ENCODE results near the gene MAP3K4. TPM values are rescaled to one million over a fixed set of nuclear protein-coding genes. Genes with fewer than 3 reads are reported as not detected.

Gene MAP3K4
- 10 to 100 TPM; 22.8 to 33.8 (median 30.4) TPM for total RNA-seq

DNA sequence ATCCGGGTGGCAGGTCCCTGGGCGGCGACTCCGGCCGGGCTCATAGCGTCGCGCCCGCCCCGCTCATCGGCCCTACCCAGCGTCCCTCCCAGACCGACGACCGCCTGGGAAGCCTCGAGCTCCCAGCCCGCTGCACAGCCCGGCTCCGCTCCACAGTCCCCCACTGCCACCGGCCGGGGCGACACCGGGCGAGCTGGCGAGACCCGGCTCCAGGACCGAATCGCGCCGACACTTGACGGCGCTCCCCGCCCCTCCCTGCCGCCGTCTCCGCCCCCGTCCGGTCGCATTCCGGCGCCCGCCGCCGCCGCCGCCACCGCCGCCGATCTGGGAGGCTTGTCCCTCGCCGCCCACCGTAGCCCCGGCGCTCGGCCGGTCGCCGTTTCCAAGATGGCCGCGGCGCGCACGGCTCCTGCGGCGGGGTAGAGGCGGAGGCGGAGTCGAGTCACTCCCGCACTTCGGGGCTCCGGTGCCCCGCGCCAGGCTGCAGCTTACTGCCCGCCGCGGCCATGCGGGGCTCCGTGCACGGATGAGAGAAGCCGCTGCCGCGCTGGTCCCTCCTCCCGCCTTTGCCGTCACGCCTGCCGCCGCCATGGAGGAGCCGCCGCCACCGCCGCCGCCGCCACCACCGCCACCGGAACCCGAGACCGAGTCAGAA lies at the start of gene MAP3K4:
MAP3K4 (plus strand) TSS at position 364 of the 655 bp plus-strand sequence; CDS start at position 527, 163 bp downstream.
- intact Hi-C loops (cut with DNase I; ENCODE audit: low total_unique reads): loop anchor here (2.0 kb wide), 1 partner anchor 61 kb away; no protein-coding TSS in a partner anchor
- peak; percentile 54 to 95 for DNase-seq (ENCODE audit: low spot score in 2 of 2)
- no peak for TF ChIP-seq POLR2A (IDR thresholded peaks at IDR 0.05)
- no peak for TF ChIP-seq CTCF (IDR thresholded peaks at IDR 0.05)
- 0 to 4% methylated on average over 8 to 12 of the region's 97 CpGs for WGBS, 2 donors
- peak within 1 kb of the TSS; percentile 89 for H3K4me3 ChIP-seq (ENCODE audit: low read depth, poor library complexity, severe bottlenecking)

DNA sequence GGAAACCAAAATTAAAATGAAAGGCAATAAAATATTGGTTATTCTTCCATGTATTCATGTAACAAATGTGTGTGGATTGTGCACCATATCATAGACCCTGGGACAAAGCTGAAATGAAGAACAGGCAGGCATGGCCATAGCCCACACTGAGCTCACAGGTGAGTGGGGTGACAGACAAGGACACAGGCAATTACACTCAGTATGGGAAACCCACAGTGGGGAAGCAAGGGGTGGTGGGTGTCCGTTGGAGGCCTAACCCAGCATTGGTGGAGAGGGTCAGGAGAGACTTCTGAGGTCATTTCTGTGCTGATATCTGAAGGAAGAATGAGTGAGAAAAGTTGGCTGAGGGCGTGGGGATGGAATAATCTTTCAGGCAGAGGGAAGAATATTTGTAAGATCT lies 47.6 kb upstream of the MAP3K4 start:
- intact Hi-C loops (cut with DNase I; ENCODE audit: low total_unique reads): no loop called here
- TF ChIP-seq CTCF (IDR thresholded peaks at IDR 0.05): no peak
- TF ChIP-seq POLR2A (IDR thresholded peaks at IDR 0.05): no peak
- no peak for DNase-seq (ENCODE audit: low spot score in 2 of 2)
- H3K4me3 ChIP-seq (ENCODE audit: low read depth, poor library complexity, severe bottlenecking): no peak overlapping the region
- WGBS, 2 donors: 80 to 88% methylated on average over 2 of the region's 2 CpGs

DNA sequence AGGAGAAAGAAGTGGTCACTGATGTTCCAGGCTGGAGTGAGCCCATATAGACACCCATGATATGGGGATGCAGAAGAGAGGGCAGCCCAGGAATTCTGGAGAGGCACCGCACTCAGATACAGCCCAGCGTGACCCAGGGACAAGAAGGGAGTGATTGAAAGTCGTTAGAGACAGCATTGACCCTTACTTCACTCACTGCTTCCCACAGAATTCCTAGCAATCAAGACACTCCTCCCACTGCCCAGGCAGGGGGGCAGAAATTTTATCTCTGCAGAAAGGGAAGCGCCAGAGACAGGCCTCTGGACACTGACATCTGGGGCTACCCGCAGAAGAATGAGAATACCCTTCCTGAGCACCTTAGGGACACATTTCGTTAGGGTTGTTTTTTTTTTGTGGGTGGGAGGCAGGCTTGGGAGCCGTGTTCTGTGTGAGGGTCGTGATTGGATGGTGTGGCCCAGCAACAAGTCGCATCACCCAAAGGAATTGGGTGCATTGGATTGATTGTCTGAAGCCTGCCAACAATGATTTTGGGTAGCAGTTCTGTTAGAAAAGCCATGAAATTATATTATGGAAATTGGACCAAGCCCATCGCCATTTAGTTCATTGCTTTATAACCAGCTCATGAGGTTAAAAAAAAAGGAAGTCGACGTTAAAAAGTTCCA lies 45.9 kb upstream of the MAP3K4 start:
- no peak overlapping the region for H3K4me3 ChIP-seq (ENCODE audit: low read depth, poor library complexity, severe bottlenecking)
- intact Hi-C loops (cut with DNase I; ENCODE audit: low total_unique reads): no loop called here
- WGBS, 2 donors: 74 to 82% methylated on average over 12 of the region's 12 CpGs
- DNase-seq (ENCODE audit: low spot score in 2 of 2): no peak
- TF ChIP-seq CTCF (IDR thresholded peaks at IDR 0.05): no peak
- TF ChIP-seq POLR2A (IDR thresholded peaks at IDR 0.05): no peak

DNA sequence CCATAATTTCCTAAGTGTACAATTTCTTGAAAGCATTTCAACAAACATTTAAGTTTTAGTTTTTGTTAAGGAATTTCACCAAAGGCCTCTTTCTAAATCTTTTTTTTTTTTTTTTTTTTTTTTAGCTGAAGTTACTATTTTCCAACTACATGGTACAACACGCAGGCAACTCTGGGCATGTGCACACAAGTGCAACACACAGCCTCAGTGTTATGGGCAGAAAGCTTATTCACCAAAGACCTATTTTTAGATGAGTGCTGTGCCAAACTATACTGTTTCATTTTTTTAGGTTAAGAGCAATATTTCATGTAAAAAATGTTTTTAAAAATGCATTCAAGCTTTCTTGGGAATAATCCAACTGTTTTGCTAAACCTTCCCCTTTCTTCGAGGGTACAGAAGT lies 42.0 kb upstream of the MAP3K4 start:
- intact Hi-C loops (cut with DNase I; ENCODE audit: low total_unique reads): no loop called here
- 44 to 50% methylated on average over 2 of the region's 2 CpGs for WGBS, 2 donors
- TF ChIP-seq CTCF (IDR thresholded peaks at IDR 0.05) (no peak), POLR2A (IDR thresholded peaks at IDR 0.05) (no peak)
- peak in 1 of 2 donors; percentile 52 for DNase-seq (ENCODE audit: low spot score in 2 of 2)
- no peak overlapping the region for H3K4me3 ChIP-seq (ENCODE audit: low read depth, poor library complexity, severe bottlenecking)

GRCh38 chr6:160950507-160950906 lies 41.1 kb upstream of the MAP3K4 start:
- intact Hi-C loops (cut with DNase I; ENCODE audit: low total_unique reads): no loop called here
- peak in 1 of 2 donors; percentile 52 for DNase-seq (ENCODE audit: low spot score in 2 of 2)
- WGBS, 2 donors: 22 to 36% methylated on average over 4 of the region's 4 CpGs
- no peak for TF ChIP-seq CTCF (IDR thresholded peaks at IDR 0.05)
- no peak for TF ChIP-seq POLR2A (IDR thresholded peaks at IDR 0.05)
- no peak overlapping the region for H3K4me3 ChIP-seq (ENCODE audit: low read depth, poor library complexity, severe bottlenecking)

All from lower leg skin (tissue), 4 donors.